Neural progenitor cell (in vitro differentiated cells): Measurements from ENCODE around the gene CSRNP3. TPM values are rescaled to one million over a fixed set of nuclear protein-coding genes. Genes with fewer than 3 reads are reported as not detected.

Experiments
- DNase-seq: peaks from one replicate; pipeline ENCODE4 v3.0.0-alpha.2; 2016; ENCODE audit warnings: low spot score
- H2AFZ ChIP-seq: fragments of 200-600 bp; sonication (generic); replicated peaks from 2 replicates; pipeline ENCODE4 v1.6.1; 2016; ENCODE audit warnings: antibody characterized with exemption
- H3F3A ChIP-seq: fragments of 200-600 bp; sonication (generic); 2 replicates; pipeline ENCODE4 v1.6.1; 2016; ENCODE audit warnings: antibody characterized with exemption, low read depth
- H3K27ac ChIP-seq: fragments of 200-600 bp; sonication (generic); 2 replicates; pipeline ENCODE4 v1.5.1; 2016; ENCODE audit warnings: mild to moderate bottlenecking
- H3K27me3 ChIP-seq: fragments of 200-600 bp; sonication (generic); 2 replicates; pipeline ENCODE4 v1.6.1; 2016; ENCODE audit warnings: mild to moderate bottlenecking, moderate library complexity
- H3K36me3 ChIP-seq: fragments of 200-600 bp; sonication (generic); 2 replicates; pipeline ENCODE4 v1.5.1; 2016
- H3K4me1 ChIP-seq: fragments of 200-600 bp; sonication (generic); 2 replicates; pipeline ENCODE4 v1.6.1; 2016; ENCODE audit warnings: mixed run types
- H3K4me2 ChIP-seq: fragments of 200-600 bp; sonication (generic); 2 replicates; pipeline ENCODE4 v1.6.1; 2016
- H3K4me3 ChIP-seq: fragments of 200-600 bp; sonication (generic); 2 replicates; pipeline ENCODE4 v1.5.1; 2016
- H3K79me2 ChIP-seq: fragments of 200-600 bp; sonication (generic); 2 replicates; pipeline ENCODE4 v1.6.1; 2016; ENCODE audit warnings: low read depth
- H3K9ac ChIP-seq: fragments of 200-600 bp; sonication (generic); 2 replicates; pipeline ENCODE4 v1.6.1; 2016
- H3K9me3 ChIP-seq: fragments of 200-600 bp; sonication (generic); 2 replicates; pipeline ENCODE4 v1.5.1; 2016; ENCODE audit warnings: low read depth
- H4K20me1 ChIP-seq: fragments of 200-600 bp; sonication (generic); 2 replicates; pipeline ENCODE4 v1.6.1; 2016; ENCODE audit warnings: low read depth
- H3K27ac Mint-ChIP-seq: 3 replicates; pipeline ENCODE4 v1.8.0; 2021; ENCODE audit warnings: mixed read lengths
- H3K27me3 Mint-ChIP-seq: 2 replicates; pipeline ENCODE4 v1.8.0; 2022; ENCODE audit warnings: low read depth, mild to moderate bottlenecking, inconsistent platforms, moderate library complexity, mixed read lengths; ENCODE audit not compliant: insufficient read depth
- H3K36me3 Mint-ChIP-seq: 3 replicates; pipeline ENCODE4 v1.8.0; 2021; ENCODE audit warnings: mixed read lengths
- H3K4me1 Mint-ChIP-seq: 3 replicates; pipeline ENCODE4 v1.8.0; 2021; ENCODE audit warnings: mixed read lengths
- H3K4me3 Mint-ChIP-seq: 3 replicates; pipeline ENCODE4 v1.8.0; 2021; ENCODE audit warnings: mild to moderate bottlenecking, moderate library complexity, mixed read lengths
- H3K9me3 Mint-ChIP-seq: 3 replicates; pipeline ENCODE4 v1.8.0; 2020; ENCODE audit warnings: mixed read lengths
- EZH2 ChIP-seq: fragments of 200-600 bp; sonication (generic); IDR thresholded peaks from 2 replicates; pipeline ENCODE4 v1.6.1; 2017; ENCODE audit warnings: antibody characterized with exemption, mild to moderate bottlenecking, moderate library complexity
- EZH2phosphoT487 ChIP-seq: fragments of 200-600 bp; sonication (generic); IDR thresholded peaks from 2 replicates; pipeline ENCODE4 v1.6.1; 2017; ENCODE audit warnings: antibody characterized with exemption
- total RNA-seq: library from RNA; depleted of rRNA; stranded (reverse); fragments of >200 nt; gene quantifications from 2 replicates; pipeline ENCODE4 v1.2.3, GENCODE V29; 2015; ENCODE audit warnings: low replicate concordance
- TF ChIP-seq, protein P1 (sequence below): fragments of 200-600 bp; sonication (generic); IDR thresholded peaks from 2 replicates; pipeline ENCODE4 v1.5.1; 2017; ENCODE audit warnings: antibody characterized with exemption, mild to moderate bottlenecking

CSRNP3 gene
- total RNA-seq, 1 donor from 2014 or later = 16.9 TPM

DNA sequence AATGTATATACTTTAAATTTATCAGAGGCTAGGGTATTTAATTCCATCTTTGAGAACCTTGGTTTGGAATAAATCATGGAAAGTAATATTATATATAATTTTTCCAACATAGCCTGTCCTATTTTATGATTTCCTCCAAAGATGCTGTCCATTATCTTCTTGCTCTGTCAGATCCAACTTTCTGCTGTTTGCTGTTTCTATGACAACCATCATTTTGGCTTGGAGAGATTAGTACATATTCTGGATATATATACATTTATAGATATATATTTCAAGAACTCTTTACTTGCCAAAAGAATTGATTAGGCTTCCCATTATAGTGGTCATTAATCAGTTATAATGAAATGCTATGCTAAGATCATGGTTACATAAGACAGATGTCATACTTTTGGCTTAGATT, 31.3 kb downstream of the CSRNP3 start:
- DNase-seq = no peak
- no peak for TF ChIP-seq EZH2
- no peak for TF ChIP-seq EZH2phosphoT487
- TF ChIP-seq, protein P1, sequence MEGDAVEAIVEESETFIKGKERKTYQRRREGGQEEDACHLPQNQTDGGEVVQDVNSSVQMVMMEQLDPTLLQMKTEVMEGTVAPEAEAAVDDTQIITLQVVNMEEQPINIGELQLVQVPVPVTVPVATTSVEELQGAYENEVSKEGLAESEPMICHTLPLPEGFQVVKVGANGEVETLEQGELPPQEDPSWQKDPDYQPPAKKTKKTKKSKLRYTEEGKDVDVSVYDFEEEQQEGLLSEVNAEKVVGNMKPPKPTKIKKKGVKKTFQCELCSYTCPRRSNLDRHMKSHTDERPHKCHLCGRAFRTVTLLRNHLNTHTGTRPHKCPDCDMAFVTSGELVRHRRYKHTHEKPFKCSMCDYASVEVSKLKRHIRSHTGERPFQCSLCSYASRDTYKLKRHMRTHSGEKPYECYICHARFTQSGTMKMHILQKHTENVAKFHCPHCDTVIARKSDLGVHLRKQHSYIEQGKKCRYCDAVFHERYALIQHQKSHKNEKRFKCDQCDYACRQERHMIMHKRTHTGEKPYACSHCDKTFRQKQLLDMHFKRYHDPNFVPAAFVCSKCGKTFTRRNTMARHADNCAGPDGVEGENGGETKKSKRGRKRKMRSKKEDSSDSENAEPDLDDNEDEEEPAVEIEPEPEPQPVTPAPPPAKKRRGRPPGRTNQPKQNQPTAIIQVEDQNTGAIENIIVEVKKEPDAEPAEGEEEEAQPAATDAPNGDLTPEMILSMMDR = no peak
- Histone ChIP-seq H3K27me3 (no peaks in the 10 kb centered on the region), H3K4me2 (no peak overlapping the region), H4K20me1 (no peaks in the 10 kb centered on the region), H3K4me1 (no peaks in the 10 kb centered on the region), H3K9me3 (no peaks in the 10 kb centered on the region), H2AFZ (no peak overlapping the region), H3K36me3 (no peaks in the 10 kb centered on the region), H3K79me2 (peaks cover 6% of the 10 kb centered on the region), H3K9ac (no peak overlapping the region), H3K27ac (no peak overlapping the region), H3K4me3 (no peak overlapping the region), H3F3A (no peaks in the 10 kb centered on the region)
- H3K4me3 Mint-ChIP-seq = no peak overlapping the region
- no peaks in the 10 kb centered on the region for H3K27me3 Mint-ChIP-seq
- peaks cover 5% of the 10 kb centered on the region for H3K9me3 Mint-ChIP-seq
- H3K36me3 Mint-ChIP-seq = peaks cover 38% of the 10 kb centered on the region
- H3K4me1 Mint-ChIP-seq = peaks cover 7% of the 10 kb centered on the region
- H3K27ac Mint-ChIP-seq = no peak overlapping the region

DNA sequence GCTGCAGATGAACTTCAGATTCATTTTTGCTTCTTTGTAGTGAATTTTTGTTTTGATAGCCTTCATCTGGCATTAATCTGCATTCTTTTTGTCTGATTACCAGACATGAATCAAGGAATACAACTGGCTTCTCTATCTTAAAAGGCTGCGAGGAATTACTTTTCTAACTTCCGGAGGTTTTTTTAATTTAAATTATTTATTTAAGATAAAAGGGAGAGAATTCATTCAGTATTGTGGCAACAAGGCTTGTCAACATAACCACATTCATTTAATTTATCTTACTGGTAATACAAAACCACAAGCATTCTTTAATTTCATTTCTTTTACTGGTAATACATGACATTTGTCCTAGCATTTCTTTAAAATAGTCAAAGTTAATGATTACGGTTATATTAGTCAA, 36.0 kb downstream of the CSRNP3 start:
- Histone ChIP-seq H3K9ac (no peak overlapping the region), H4K20me1 (no peaks in the 10 kb centered on the region), H3K9me3 (no peaks in the 10 kb centered on the region), H3K4me1 (no peaks in the 10 kb centered on the region), H3K36me3 (no peaks in the 10 kb centered on the region), H3K79me2 (peaks cover 6% of the 10 kb centered on the region), H3K4me3 (no peak overlapping the region), H3F3A (no peaks in the 10 kb centered on the region), H2AFZ (no peak overlapping the region), H3K27me3 (no peaks in the 10 kb centered on the region), H3K27ac (no peak overlapping the region), H3K4me2 (no peak overlapping the region)
- H3K27ac Mint-ChIP-seq = no peak overlapping the region
- H3K4me3 Mint-ChIP-seq = no peak overlapping the region
- no peaks in the 10 kb centered on the region for H3K4me1 Mint-ChIP-seq
- TF ChIP-seq EZH2 = no peak
- TF ChIP-seq, protein P1 = no peak
- H3K36me3 Mint-ChIP-seq = peaks cover 33% of the 10 kb centered on the region
- no peak for DNase-seq
- H3K9me3 Mint-ChIP-seq = peaks cover 12% of the 10 kb centered on the region
- no peaks in the 10 kb centered on the region for H3K27me3 Mint-ChIP-seq

DNA sequence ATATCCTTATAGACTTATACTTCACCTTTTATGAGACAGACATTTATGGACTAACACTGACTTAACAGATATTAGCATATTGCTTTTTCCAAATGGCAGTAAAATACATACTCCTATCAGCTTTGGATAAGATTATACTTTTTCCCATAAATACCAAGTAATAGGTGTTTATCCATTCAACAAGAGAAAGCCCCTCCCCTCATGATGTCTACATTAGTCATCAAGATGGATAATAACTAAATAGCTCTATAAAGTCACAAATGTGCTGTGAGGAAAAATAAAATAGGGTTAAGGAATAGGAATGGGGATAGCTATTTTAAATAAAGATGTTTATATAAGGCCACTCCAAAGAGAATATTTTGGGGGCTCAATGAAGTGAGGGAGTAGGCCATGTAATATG, 39.4 kb downstream of the CSRNP3 start:
- H2AFZ ChIP-seq = no peak overlapping the region

More for the DNA sequence above, 39.4 kb downstream of the CSRNP3 start:
- Histone ChIP-seq H3K27me3 (no peaks in the 10 kb centered on the region), H3K27ac (no peak overlapping the region), H3F3A (no peaks in the 10 kb centered on the region), H3K36me3 (no peaks in the 10 kb centered on the region), H4K20me1 (no peaks in the 10 kb centered on the region), H3K79me2 (no peaks in the 10 kb centered on the region), H3K4me1 (no peaks in the 10 kb centered on the region), H3K9ac (no peak overlapping the region), H3K4me3 (no peak overlapping the region), H3K9me3 (no peaks in the 10 kb centered on the region), H3K4me2 (no peak overlapping the region)
- Mint-ChIP-seq H3K27ac (no peak overlapping the region), H3K4me1 (no peaks in the 10 kb centered on the region), H3K27me3 (no peaks in the 10 kb centered on the region), H3K36me3 (peaks cover 36% of the 10 kb centered on the region), H3K9me3 (peaks cover 12% of the 10 kb centered on the region), H3K4me3 (no peak overlapping the region)
- DNase-seq = no peak
- TF ChIP-seq, protein P1 = no peak
- no peak for TF ChIP-seq EZH2phosphoT487
- no peak for TF ChIP-seq EZH2
